Naive thymus-derived CD8-positive, alpha-beta T cell (primary cell): ENCODE data around the gene SPNS3. TPM values are rescaled to one million over a fixed set of nuclear protein-coding genes. Genes with fewer than 3 reads are reported as not detected.

Source experiments
- ATAC-seq, 2 donors: fragments of 150-1000 bp; cut with Tn5 transposase in 1 of 2; sonication (Bioruptor Pico), chemical (Tn5 transposase) in 1 of 2; 1 replicate in 1 of 2; 2 replicates in 1 of 2; pipeline ENCODE4 v1.10.0; 2021; ENCODE audit warnings: mild to moderate bottlenecking in 2 of 2, moderate library complexity in 2 of 2
- POLR2A ChIA-PET: fragments of 350-600 bp; sonication (Branson Sonifier 250); formaldehyde crosslinking; loops from one replicate; lab custom pipeline; 2021; ENCODE audit warnings: antibody characterized with exemption; lab: Charles Lee
- DNase-seq, 10 donors: peaks; one replicate each; pipeline versions ENCODE4 v3.0.0 to v3.0.0-alpha.2; 2020 to 2022
- H3K27ac Mint-ChIP-seq, 10 donors: one replicate each; pipeline ENCODE4 v1.8.0; 2020 to 2022; ENCODE audit warnings: mild to moderate bottlenecking in 10 of 10, mixed read lengths in 10 of 10, moderate library complexity in 4 of 10, inconsistent platforms in 1 of 10
- H3K27me3 Mint-ChIP-seq, 5 donors: one replicate each; pipeline ENCODE4 v1.8.0; 2021 to 2022; ENCODE audit warnings: mixed read lengths in 5 of 5
- H3K36me3 Mint-ChIP-seq, 3 donors: one replicate each; pipeline ENCODE4 v1.8.0; 2020 to 2022; ENCODE audit warnings: mixed read lengths in 3 of 3, mild to moderate bottlenecking in 2 of 3, inconsistent platforms in 1 of 3
- H3K4me1 Mint-ChIP-seq, 4 donors: one replicate each; pipeline ENCODE4 v1.8.0; 2021 to 2022; ENCODE audit warnings: mixed read lengths in 4 of 4
- H3K4me3 Mint-ChIP-seq, 10 donors: one replicate each; pipeline ENCODE4 v1.8.0; 2020 to 2022; ENCODE audit warnings: mild to moderate bottlenecking in 10 of 10, mixed read lengths in 10 of 10, moderate library complexity in 6 of 10, inconsistent platforms in 1 of 10
- H3K9me3 Mint-ChIP-seq, 9 donors: one replicate each; pipeline ENCODE4 v1.8.0; 2020 to 2022; ENCODE audit warnings: mixed read lengths in 9 of 9, mild to moderate bottlenecking in 3 of 9, inconsistent platforms in 1 of 9, moderate library complexity in 1 of 9
- polyA plus RNA-seq, 3 donors: library from polyadenylated mRNA; unstranded; fragments of 300-500 nt; fragmentation: Illumina TruSeq; gene quantifications; one replicate each; pipeline ENCODE4 v1.2.3, GENCODE V29; 2021
- total RNA-seq, 8 experiments: library from RNA in 2 of 8; stranded (reverse) in 2 of 8; gene quantifications; one replicate each; pipeline ENCODE4 v1.2.3 and lab custom pipeline; 2021 to 2026

SPNS3 gene
- total and polyA plus RNA-seq, 5 experiments from 2014 or later, result 4.3 to 18.9 (median 11.6) TPM

DNA sequence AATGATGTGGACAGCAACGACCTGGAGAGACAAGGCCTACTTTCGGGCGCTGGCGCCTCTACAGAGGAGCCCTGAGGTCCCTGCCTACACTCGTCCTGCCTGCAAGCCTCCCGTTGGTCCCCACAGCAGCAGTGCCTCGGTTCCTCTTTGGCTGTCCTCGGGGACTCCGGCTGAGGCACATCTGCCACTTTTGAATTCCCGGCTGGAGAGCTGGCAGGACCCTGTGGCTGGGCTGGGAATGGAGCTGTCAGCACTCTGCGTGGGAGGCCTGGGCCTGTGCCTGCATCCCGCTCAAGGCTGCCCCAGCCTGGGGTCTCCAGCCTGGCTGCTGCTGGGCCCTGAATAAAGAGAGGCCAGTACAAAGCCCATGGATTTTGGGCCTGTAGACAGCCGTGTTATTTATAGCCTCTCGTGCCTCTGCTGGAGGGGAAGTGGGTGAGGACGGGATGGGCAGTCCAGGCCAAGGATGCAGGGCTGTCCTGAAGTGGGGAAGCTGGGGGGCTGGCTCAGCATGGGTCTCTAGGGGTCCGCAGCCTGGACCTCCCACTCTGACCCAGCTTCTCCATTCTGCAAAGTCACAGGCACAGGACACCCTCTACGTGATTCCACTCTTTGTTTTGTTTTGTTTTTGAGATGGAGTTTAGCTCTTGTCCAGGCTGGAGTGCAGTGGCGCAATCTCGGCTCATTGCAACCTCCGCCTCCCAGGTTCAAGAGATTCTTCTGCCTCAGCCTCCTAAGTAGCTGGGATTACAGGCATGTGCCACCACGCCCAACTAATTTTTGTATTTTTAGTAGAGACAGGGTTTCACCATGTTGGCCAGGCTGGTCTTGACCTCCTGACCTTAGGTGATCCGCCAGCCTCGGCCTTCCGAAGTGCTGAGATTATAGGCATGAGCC is 54.3 kb downstream of the SPNS3 start:
- Mint-ChIP-seq H3K27me3 (no peaks in the 10 kb centered on the region), H3K4me3 (peak overlapping the region in 3 of 10 donors; percentile 50 to 56 (median 50)), H3K36me3 (peaks cover 0 to 5% (median 3%) of the 10 kb centered on the region in 3 donors), H3K9me3 (no peaks in the 10 kb centered on the region), H3K27ac (peak overlapping the region in 2 of 10 donors; percentile 33 to 69), H3K4me1 (peaks cover 21 to 48% (median 43%) of the 10 kb centered on the region in 4 donors)
- POLR2A ChIA-PET, result interaction anchor here (0.6 to 1.0 kb wide), 2 partner anchors 10 to 65 kb away, joined by 3 to 4 read pairs; partner anchors contain the start of gene SPNS2
- DNase-seq (no peak), ATAC-seq (no peak)

DNA sequence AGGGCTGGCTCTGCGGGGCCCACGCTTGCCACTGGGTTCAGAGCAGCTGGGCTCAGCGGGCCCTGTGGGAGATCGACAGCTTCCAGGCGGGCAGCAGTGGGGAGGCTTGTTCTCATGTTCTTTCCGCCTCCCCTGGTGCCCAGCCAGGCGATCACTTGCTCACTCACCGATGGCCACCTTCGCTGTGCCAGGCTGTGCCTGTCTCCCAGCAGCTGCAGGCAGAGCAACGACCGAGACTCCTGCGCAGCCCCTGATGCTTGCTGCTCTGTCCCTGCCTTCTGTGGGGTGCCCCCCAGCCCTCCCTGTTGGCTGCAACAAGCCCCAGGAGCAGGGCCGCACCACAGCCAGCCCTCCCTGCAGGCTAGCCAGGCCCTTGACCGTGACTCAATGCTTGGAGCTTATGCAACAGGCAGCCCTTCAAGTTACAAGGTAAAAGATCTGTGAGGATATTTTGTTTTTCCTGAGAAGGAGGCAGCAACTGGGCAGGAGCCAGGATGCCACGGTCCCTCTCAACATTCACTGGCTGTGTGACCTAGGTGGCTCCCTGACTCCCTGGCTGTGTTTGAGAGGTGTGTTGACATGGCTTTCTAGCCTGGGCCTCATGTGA is 55.4 kb downstream of the SPNS3 start:
- DNase-seq (no peak), ATAC-seq (no peak)
- no peaks in the 10 kb centered on the region for H3K27me3 Mint-ChIP-seq
- peaks cover 0 to 5% (median 3%) of the 10 kb centered on the region in 3 donors for H3K36me3 Mint-ChIP-seq
- H3K27ac Mint-ChIP-seq, result no peak overlapping the region
- POLR2A ChIA-PET, result interaction anchor here (1.0 kb wide), 1 partner anchor 9 kb away, joined by 4 read pairs; the partner anchor contains the start of gene SPNS2
- H3K4me1 Mint-ChIP-seq, result peaks cover 20 to 39% (median 38%) of the 10 kb centered on the region in 4 donors
- no peaks in the 10 kb centered on the region for H3K9me3 Mint-ChIP-seq
- H3K4me3 Mint-ChIP-seq, result no peak overlapping the region

DNA sequence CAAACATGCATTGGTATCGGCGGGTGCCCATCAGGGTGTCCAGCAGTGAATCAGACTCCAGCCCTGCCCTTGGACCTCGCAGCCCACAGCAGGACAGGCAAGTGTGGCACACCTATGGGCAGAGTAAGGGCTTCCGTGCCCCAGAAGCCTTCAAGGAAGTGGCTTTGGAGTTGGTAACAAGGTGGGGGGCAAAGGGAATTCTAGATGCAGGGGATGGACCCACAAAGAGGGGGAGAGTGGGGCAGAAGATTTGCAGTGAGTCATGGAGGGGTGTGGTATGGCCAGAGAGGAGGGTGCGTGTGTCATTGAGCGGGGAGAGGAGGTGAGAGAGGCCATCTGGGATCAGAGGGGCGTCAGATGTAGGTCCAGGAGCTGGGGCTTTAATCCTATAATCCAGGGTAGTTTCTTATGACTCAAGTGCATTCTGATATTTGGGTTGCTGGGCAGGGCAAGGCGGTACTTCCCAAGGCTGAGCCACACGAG is 56.4 kb downstream of the SPNS3 start:
- H3K27ac Mint-ChIP-seq, result peak overlapping the region in 1 of 10 donors; percentile 7
- no peaks in the 10 kb centered on the region for H3K36me3 Mint-ChIP-seq
- H3K4me3 Mint-ChIP-seq, result peak overlapping the region in 1 of 10 donors; percentile 1
- peaks cover 16 to 31% (median 30%) of the 10 kb centered on the region in 4 donors for H3K4me1 Mint-ChIP-seq
- POLR2A ChIA-PET, result no interaction called here
- DNase-seq (no peak), ATAC-seq (no peak)
- H3K27me3 Mint-ChIP-seq, result no peaks in the 10 kb centered on the region
- no peaks in the 10 kb centered on the region for H3K9me3 Mint-ChIP-seq

DNA sequence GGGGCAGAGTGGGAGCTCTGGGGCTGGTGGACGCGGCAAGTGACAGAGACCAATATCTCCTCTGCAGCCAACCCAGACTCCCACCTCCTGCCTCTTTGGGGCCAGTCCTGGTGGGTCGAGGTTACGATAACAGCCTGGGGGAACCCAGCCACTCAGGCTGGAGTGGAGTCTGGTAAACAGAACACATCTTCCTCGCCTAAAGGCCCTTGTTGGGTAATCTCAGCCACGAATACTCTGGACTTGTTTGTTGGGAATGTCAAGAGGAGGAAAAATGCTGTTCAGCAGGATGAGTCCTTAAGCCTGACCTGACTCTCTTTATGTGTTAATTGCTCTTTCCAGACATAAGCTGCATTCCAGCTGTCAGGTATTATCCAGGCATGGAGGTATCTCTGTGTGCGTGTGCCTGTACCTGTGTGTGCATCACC is 56.9 kb downstream of the SPNS3 start:
- H3K4me3 Mint-ChIP-seq, result no peak overlapping the region
- H3K4me1 Mint-ChIP-seq, result peaks cover 16 to 26% (median 25%) of the 10 kb centered on the region in 4 donors
- ATAC-seq (no peak), DNase-seq (no peak)
- no peaks in the 10 kb centered on the region for H3K36me3 Mint-ChIP-seq
- H3K9me3 Mint-ChIP-seq, result no peaks in the 10 kb centered on the region
- POLR2A ChIA-PET, result no interaction called here
- H3K27ac Mint-ChIP-seq, result no peak overlapping the region
- no peaks in the 10 kb centered on the region for H3K27me3 Mint-ChIP-seq

DNA sequence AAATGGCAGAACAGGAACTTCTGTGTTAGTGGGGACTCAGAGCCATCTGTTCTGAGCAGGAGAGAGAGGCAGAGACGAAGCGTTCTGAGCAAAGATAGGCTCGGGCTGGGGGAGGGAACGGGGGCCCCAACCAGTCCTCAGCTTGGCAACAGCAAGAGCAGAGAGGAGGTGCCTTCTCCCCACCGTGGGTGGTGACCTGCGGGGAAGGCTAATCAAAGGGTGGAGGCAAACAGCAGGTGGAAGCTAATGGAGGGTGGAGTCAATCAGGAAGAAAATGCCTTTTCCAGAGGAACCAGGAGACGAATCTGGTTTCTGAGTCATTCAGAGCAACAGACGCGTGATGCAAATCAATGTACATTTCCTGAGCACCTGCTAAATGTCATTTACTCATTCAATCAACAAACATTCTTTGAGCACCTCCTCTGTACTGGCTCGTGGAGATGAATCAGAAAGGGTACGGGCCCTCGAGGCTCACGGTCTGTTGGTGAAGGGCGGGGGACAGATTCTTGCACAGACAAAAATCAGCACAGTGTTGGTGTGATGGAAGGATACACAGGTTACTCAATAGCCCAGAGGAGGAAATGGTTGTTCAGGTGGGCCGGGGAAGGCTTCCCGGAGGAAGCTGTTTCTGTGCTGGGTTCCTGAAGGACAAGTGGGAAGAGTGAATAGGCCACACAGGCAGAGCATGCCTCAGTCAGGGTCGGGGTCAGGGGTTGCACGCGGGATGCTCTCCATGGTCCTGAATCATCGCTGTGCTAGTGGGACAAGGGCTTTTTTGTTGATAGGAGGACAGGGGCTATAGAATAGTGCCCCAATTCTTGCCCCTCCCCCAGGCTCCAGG is 59.2 kb downstream of the SPNS3 start:
- peaks cover 6 to 13% (median 9%) of the 10 kb centered on the region in 4 donors for H3K4me1 Mint-ChIP-seq
- ATAC-seq (peak in 1 of 2 donors; percentile 58), DNase-seq (peak in 6 of 10 donors; percentile 23 to 39 (median 30))
- no peaks in the 10 kb centered on the region for H3K27me3 Mint-ChIP-seq
- no peaks in the 10 kb centered on the region for H3K36me3 Mint-ChIP-seq
- no peaks in the 10 kb centered on the region for H3K9me3 Mint-ChIP-seq
- H3K27ac Mint-ChIP-seq, result peak overlapping the region in 2 of 10 donors; percentile 56 to 66
- H3K4me3 Mint-ChIP-seq, result no peak overlapping the region
- POLR2A ChIA-PET, result no interaction called here

DNA sequence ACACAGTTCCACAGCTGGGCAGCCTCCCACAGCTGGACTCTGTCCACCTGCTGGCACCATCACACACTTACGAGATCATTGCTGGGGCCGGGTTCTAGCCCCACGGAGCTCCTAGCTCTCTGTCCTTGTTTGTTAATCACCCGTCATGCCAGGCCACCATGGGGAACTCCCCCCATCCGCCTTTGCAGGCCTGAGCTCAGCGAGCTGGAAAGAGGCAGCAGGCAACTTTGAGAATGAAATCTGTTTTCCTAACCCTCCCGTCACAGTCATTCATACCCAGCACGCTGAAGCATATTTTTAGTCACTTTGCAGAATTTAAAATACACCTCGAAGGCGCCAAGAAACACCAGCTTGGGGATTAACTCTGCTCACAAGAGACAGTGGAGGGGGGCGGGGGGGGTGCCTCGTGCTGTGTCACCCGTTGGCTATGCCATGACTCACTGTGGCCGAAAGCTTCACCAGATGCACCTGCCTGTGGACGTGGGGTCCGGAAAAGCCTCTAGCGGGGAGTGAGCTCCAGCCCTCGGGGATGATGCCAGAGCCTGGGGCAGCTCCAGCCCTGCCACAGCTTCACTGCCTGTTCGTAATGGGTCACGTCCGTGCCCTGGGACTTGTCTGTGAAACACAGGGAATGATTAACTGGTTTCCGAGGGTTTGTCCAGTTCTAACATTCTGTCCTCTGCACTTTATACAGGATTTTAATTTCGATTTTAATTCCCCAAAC is 63.5 kb downstream of the SPNS3 start:
- H3K4me3 Mint-ChIP-seq, result peak overlapping the region in 8 of 10 donors; percentile 1 to 69 (median 40)
- H3K27ac Mint-ChIP-seq, result peak overlapping the region in 1 of 10 donors; percentile 34
- H3K4me1 Mint-ChIP-seq, result peaks cover 19 to 33% (median 26%) of the 10 kb centered on the region in 4 donors
- POLR2A ChIA-PET, result interaction anchor here (1.5 kb wide), 1 partner anchor 15 kb away, joined by 3 read pairs; no protein-coding TSS in a partner anchor
- peaks cover 0 to 15% (median 9%) of the 10 kb centered on the region in 5 donors for H3K27me3 Mint-ChIP-seq
- no peaks in the 10 kb centered on the region for H3K36me3 Mint-ChIP-seq
- DNase-seq (no peak), ATAC-seq (no peak)
- no peaks in the 10 kb centered on the region for H3K9me3 Mint-ChIP-seq

DNA sequence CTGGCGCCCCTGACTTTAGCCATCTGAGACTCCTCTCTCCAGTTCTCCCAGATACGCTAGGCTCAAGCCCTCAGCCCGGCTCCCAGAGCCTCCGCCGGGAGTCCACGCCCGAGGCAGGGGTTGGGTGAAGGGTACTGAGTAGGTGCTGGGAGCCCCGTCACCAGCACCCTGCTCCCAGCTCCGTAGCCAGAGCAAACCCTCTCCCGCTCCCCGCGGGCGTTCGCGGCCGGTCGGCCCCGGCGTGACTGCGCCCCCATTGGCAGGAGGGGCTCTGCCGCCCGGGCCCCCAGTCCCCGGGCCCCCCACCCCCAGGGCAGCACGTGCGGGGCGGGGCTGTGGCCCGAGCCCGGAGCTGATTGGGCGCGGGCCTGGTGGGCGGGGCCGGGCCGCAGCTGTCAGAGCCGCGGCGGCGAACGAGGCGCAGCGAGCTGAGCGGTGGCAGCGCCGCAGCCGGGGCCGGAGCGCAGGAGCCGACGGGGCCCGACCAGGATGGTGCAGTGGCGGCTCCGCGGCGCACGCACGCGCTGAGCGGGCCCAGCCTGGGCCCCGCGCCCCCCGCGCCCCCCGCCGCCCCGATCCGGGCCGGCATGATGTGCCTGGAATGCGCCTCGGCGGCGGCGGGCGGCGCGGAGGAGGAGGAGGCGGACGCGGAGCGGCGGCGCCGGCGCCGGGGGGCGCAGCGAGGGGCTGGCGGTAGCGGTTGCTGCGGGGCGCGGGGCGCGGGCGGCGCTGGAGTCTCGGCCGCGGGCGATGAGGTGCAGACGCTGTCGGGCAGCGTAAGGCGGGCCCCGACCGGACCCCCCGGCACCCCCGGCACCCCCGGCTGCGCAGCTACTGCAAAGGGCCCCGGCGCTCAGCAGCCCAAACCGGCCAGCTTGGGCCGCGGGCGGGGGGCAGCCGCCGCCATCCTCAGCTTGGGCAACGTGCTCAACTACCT is 65.0 kb downstream of the SPNS3 start, which contains the start of gene SPNS2:
Gene SPNS2 (plus strand): TSS at position 421 of the 937 bp plus-strand sequence. CDS start 167 bp downstream, at position 588.
- Mint-ChIP-seq H3K27ac (peak within 1 kb of the TSS in 5 of 10 donors; percentile 20 to 78 (median 73)), H3K27me3 (peaks cover 3 to 20% (median 18%) of the 10 kb centered on the region in 5 donors), H3K4me3 (peak within 1 kb of the TSS; percentile 80 to 93 (median 87)), H3K36me3 (no peaks in the 10 kb centered on the region), H3K9me3 (no peaks in the 10 kb centered on the region), H3K4me1 (peaks cover 13 to 29% (median 23%) of the 10 kb centered on the region in 4 donors)
- DNase-seq (peak; percentile 40 to 73 (median 68)), ATAC-seq (peak; percentile 91)
- POLR2A ChIA-PET, result interaction anchor here (1.0 to 2.7 kb wide), 5 partner anchors 10 to 57 kb away, joined by 3 to 18 read pairs (median 6); partner anchors contain the start of gene MYBBP1A

DNA sequence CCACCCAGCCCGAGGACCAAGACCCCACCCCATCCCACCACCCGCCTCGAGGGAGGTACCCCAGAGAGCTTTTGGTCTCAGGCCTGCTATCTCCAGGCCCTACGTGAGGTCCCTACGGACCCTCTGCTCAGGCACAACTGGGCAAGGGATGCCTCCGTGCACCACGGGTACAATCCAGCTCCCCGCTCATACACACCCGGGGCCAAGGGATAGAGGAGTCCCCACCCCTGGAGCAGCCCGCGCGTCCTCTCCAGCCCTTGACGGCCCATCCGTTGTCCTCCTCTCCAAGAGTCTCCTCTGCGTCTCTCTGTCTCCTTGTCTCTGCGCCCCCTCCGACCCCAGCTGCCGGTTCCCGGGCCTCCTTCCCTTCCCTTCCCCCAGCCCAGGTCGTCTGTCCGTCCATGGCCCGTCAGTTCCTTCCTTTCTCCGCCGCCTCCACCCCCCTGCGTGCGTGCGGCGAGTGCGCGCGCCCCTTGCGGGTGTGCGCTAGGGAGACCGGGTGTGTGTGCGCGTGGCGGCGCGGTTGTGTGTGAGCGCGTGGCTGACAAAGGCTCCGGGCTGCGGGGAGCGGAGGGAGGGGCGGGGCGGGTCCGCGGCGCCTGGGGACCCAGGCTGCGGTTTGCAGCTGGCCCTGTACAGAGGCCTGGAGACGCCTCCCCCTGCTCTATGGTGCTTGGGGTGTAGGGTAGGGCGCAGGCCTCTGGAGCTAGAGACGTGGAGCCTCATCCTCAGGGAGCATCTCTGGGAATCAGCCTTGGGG is 65.9 kb downstream of the SPNS3 start:
- ATAC-seq (peak; percentile 31), DNase-seq (peak in 6 of 10 donors; percentile 20 to 41 (median 32))
- POLR2A ChIA-PET, result interaction anchor here (1.4 to 2.7 kb wide), 5 partner anchors 9 to 356 kb away, joined by 3 to 18 read pairs (median 5); partner anchors contain the start of genes CYB5D2, MYBBP1A and ZZEF1
- peaks cover 3 to 23% (median 18%) of the 10 kb centered on the region in 5 donors for H3K27me3 Mint-ChIP-seq
- peaks cover 18 to 37% (median 31%) of the 10 kb centered on the region in 4 donors for H3K4me1 Mint-ChIP-seq
- H3K27ac Mint-ChIP-seq, result peak overlapping the region in 5 of 10 donors; percentile 20 to 78 (median 73)
- H3K9me3 Mint-ChIP-seq, result no peaks in the 10 kb centered on the region
- peak overlapping the region; percentile 80 to 93 (median 87) for H3K4me3 Mint-ChIP-seq
- no peaks in the 10 kb centered on the region for H3K36me3 Mint-ChIP-seq

DNA sequence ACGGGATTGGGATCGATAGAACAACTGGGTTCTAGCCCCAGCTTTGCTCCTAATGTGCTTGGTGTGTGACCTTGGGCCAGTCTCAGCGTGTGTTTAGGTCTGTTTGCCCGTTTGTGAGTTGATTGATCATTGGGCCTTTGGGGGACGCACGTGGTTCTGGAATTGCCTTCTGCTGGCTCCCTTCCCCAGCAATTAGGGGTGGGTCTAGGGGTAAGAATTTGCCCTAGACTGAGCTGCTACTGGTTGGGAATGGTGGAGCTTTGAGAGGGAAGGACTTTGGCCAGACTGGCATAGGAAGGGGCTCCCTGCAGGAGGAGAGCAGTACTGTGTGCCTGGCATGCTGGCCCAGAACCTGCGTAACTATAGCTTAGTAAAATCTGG is 66.4 kb downstream of the SPNS3 start:
- no peaks in the 10 kb centered on the region for H3K9me3 Mint-ChIP-seq
- H3K4me1 Mint-ChIP-seq, result peaks cover 23 to 43% (median 37%) of the 10 kb centered on the region in 4 donors
- H3K27me3 Mint-ChIP-seq, result peaks cover 3 to 23% (median 18%) of the 10 kb centered on the region in 5 donors
- ATAC-seq (no peak), DNase-seq (no peak)
- H3K27ac Mint-ChIP-seq, result peak overlapping the region in 2 of 10 donors; percentile 22 to 78
- H3K4me3 Mint-ChIP-seq, result peak overlapping the region; percentile 52 to 93 (median 82)
- H3K36me3 Mint-ChIP-seq, result no peaks in the 10 kb centered on the region
- POLR2A ChIA-PET, result interaction anchor here (1.0 to 2.7 kb wide), 5 partner anchors 9 to 357 kb away, joined by 3 to 18 read pairs (median 5); partner anchors contain the start of genes CYB5D2 and ZZEF1
